HL-60/S4 treated with retinoic acid at 250 ng/mL for 4 days and 3 days (cell line): ENCODE results near the gene SLC26A8.

Experiments used
- in situ Hi-C: fragments of 300-500 bp; cut with MboI; formaldehyde crosslinking; loops from 2 replicates; pipeline ENCODE4 v1.7.0; 2022; ENCODE audit warnings: low sequenced_read_pairs

SLC26A8 gene, protein sequence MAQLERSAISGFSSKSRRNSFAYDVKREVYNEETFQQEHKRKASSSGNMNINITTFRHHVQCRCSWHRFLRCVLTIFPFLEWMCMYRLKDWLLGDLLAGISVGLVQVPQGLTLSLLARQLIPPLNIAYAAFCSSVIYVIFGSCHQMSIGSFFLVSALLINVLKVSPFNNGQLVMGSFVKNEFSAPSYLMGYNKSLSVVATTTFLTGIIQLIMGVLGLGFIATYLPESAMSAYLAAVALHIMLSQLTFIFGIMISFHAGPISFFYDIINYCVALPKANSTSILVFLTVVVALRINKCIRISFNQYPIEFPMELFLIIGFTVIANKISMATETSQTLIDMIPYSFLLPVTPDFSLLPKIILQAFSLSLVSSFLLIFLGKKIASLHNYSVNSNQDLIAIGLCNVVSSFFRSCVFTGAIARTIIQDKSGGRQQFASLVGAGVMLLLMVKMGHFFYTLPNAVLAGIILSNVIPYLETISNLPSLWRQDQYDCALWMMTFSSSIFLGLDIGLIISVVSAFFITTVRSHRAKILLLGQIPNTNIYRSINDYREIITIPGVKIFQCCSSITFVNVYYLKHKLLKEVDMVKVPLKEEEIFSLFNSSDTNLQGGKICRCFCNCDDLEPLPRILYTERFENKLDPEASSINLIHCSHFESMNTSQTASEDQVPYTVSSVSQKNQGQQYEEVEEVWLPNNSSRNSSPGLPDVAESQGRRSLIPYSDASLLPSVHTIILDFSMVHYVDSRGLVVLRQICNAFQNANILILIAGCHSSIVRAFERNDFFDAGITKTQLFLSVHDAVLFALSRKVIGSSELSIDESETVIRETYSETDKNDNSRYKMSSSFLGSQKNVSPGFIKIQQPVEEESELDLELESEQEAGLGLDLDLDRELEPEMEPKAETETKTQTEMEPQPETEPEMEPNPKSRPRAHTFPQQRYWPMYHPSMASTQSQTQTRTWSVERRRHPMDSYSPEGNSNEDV

DNA sequence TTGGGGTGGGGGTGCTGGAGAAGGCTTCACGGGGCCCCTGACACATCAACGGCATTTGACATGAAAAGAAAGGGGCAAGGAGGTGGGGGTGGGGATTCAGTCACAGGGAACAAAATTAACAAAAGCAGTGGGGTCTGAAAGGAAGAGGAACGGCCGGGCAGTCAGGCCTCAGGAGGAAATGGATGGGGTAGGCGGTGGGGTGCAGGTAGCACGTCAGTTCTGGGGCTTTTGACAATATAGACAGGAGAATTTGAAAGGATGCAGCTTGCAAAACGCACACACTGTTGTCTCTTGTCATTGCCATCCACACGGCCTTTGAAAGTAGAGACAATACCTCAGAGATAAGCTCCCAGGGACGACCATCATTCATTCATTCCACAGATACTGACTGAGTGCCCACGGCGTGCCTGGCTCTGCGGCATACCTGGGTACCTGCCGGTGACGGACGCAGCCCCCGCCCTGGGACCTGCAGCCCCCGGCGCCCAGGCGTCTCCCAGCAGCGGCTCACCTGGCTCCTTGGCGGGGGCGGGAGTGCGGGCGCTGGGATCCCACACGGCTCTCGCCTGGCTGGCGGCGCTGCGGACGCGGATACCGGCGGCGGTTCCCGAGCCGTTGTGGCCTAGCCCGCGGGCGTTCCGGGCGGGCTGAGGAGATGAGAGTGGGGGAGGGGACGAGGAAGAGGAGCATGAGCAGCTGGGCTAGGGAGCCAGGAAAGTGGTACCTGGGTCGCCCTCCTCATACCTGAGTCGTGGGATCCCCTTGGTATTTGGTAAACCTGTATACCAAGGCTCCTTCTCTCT lies at the start of gene SLC26A8:
Gene SLC26A8, minus strand, starts transcription at position 646 of the 800 bp plus-strand sequence. CDS start 4,934 bp downstream, outside the sequence.
- in situ Hi-C loops: no loop called here

DNA sequence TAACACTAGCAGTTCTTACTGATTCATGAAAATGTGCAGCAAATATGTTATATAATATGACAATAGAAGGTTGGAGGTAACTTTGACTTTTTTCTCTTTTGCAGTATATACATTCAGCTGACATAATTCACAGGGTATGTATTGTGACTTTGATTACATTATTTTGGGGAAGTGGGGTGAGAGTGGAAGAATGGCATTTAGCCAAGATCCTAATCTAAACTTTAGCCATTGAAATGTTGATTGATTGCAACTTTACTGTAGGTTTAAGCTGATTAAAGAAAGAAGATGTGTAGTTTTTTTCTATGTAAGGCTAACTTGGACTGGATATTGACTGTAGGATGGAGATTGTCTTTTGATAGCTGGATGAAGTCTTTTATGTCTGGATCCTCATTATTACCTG lies 49.1 kb upstream of the SLC26A8 start:
- in situ Hi-C loops: no loop called here

DNA sequence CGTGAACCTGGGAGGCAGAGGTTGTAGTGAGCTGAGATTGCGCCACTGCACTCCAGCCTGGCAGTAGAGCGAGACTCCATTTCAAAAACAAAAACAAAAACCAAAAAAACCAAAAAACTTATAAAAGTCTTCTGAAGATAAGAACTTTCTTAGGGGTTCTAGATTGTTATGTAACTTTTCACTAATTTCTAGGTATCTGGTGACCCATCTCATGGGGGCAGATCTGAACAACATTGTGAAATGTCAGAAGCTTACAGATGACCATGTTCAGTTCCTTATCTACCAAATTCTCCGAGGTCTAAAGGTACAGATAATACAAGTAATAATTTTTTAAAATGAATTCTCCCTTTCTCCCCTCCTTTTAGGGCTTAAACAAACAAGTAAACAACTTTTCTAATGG lies 48.2 kb upstream of the SLC26A8 start:
- in situ Hi-C loops: no loop called here

DNA sequence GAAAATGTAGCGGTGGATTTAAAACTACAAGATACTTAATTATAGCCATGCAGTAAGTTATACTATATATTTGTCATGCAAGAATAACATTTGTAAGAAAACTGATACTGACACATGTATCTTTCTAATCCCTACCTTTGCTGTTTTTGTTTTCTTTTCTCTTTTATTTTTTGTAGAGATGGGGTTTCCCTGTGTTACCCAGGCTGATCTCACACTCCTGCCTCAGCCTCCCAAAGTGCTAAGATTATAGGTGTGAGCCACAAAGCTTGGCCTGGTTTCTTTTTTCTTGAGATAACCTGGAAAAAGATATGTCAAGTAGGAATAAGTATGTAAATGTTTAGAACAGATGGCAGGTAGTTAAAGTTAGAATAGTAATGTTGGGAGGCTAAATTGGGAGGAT lies 47.3 kb upstream of the SLC26A8 start:
- in situ Hi-C loops: no loop called here

DNA sequence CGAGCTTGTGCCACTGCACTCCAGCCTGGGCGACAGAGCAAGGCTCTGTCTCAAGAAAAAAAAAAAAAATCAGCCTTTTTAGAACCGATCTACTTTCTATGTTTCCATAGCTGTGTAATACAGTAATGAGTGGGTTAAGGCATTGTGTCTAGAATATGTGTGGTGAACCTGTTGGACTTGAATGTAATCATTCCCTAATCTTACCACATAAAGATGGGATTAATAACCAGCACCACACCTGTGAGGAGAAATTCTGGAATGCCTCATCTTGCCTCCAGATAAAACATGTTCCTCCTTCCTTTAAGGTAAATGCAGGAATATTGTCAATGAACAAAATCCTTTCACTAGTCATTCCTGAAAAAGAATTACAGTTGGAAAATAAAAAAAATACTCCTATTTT lies 46.8 kb upstream of the SLC26A8 start:
- in situ Hi-C loops: no loop called here

DNA sequence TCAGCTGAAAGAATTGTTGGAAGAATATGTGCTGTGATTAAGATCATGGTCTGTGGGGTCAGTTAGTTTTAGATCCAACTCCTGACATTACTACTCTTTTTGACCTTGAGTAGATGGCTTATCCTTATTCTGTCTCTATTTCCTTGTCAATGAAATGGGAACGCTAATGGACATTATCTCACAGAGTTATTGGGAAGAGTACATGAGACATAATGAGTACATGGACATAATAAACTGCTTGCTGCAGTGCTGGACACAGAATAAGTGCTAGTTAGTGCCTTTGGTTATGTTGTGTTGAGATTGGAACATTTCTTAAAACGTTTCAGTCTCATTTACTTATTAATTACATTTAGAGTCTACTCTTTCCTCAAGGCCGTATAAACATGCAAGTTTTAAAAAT lies 45.8 kb upstream of the SLC26A8 start:
- in situ Hi-C loops: no loop called here

DNA sequence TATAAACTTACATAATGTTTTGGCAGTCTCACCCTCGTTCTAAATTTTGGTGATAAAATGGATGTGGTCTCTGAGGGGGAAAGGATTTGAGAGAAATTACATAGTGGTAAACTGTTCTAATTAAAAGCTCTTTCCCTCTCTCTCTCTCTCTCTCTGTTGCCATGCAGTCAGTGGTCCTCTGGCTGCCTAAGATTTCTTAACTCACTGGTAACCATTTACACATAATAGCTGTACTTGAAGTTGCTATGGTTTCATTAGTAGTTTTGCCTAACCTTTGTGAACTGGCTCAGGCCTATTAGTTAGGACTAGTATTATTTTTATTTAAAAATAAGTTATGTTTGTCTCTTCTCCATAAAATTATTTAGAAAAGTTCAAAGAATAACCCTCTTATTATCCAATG lies 45.1 kb upstream of the SLC26A8 start:
- in situ Hi-C loops: no loop called here

DNA sequence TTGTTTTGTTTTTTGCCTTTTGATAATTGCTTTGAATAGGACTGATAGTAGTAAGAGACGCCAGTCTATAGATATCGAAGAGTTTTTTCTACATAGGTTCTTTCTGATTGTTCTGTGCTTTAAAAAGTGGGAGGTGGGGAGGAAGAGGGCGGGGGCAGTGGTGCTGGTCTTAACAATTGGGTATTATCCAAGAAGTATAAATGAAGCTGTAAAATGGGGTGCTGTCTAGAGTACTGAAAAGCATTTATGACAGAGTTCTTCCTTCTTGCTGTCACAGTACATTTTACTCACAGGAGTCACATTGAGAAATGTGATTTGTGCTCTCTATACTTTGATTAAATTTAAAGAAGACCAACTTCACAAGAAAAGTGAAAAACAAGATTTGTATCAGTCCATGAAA lies 44.1 kb upstream of the SLC26A8 start:
- in situ Hi-C loops: no loop called here

DNA sequence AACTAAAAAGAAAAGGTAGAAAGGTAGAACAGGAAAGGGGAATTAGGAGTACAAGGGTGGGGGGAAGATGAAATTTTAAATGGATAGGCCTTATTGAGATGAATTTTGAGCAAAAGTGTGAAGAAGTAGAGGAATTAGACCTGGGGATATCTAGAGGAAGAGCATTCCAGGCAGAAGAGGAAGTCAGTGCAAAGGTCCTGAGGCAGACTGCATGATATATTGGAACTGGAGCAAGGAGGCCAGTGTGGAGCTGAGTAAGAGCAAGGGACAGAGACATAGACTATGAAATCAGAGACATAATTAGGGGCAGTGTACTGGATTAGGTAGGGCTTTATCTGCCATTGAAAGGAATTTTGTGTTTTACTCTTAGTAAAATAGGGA lies 43.6 kb upstream of the SLC26A8 start:
- in situ Hi-C loops: no loop called here

DNA sequence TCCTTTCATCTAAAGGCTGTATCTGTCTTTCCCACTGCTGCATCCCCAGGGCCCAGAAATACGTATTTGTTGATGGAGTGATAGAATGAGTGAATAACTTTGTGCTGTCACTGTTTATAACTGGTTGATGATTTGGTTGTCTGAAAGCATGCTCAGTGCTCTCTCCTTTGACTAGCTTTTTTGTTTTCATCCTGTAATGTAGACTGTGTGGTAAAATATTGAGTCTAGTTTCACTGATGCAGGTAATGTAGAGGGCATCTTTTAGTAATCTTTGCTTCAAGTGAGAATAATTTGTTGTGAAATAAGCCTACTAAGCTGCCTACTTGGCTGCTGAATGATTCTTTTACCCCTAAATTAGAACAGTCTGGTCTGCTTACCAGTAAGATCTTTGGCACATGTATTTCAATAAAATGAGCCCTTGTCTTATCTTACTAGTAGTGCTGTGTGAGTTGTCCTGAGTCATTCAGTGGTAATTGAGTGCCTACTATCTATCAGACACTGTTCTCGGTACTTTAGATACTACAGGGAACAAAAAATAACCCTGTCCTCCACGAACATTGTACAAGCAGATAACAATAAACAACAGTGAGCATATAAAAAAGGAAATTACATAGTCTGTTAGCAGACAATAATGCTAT lies 43.1 kb upstream of the SLC26A8 start:
- in situ Hi-C loops: no loop called here

DNA sequence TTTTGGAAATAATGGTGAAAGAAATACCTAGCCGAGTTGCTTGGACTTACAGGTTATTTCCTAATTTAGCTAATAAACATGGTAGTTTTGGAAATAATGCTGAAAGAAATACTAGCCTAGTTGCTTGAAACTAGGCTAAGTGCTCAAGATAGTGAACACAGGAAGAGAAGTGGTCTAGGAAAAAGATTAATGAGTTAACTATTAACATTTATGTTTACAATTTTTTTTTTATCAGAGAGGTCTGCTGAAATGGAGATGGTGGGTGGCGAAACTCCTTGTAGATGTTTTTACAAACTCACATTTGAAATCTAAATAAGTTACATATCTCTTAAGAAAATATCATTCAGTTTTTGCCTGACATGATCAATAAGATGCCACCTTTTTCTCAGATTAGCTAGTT lies 42.4 kb upstream of the SLC26A8 start:
- in situ Hi-C loops: no loop called here

DNA sequence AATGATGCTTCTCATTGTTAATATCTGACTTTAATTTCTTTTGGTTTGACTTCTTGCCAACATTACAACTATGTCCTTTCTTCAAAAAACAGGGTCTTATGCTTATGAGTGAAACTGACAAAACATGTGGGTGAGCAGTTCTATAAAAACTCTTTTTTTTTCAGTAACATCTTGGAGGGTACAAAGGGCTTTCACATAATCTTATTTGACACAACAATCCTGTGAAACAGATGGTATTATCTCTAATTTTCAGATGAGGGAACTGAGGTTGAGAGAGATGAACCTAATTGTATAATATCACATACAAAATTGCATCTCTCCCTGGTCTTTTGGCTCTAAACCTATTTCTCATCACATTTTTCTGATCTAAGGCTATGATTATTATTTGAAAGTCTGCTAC lies 41.5 kb upstream of the SLC26A8 start:
- in situ Hi-C loops: no loop called here

DNA sequence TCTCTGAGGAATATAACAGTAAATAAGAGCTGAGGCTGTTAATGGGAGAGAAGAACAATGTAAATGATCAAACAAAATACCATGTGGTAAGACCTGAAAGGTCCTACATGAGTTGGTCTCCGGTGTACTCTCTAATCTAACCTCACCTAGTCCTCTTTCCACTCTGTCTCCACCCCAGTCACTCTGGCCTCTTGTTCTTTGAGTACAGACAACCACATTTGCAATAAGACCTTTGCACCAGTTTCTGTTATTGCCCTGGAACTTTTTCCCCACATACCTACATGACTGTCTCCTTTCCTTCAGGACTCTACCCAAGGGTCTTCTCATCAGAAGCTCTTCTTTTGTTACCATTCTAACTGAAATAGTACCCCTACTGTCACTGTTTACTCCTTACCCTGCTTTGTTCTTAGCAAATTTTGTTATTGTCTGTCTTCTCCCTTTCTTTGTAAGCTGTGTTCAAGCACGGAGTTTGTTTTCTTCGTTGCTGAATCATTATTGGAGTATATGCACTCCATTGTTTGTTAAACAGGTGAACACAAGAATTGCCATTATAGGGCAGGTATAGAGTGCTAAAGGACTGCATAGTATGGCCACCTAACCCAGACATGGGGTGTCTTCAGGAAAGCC lies 40.4 kb upstream of the SLC26A8 start:
- in situ Hi-C loops: no loop called here

DNA sequence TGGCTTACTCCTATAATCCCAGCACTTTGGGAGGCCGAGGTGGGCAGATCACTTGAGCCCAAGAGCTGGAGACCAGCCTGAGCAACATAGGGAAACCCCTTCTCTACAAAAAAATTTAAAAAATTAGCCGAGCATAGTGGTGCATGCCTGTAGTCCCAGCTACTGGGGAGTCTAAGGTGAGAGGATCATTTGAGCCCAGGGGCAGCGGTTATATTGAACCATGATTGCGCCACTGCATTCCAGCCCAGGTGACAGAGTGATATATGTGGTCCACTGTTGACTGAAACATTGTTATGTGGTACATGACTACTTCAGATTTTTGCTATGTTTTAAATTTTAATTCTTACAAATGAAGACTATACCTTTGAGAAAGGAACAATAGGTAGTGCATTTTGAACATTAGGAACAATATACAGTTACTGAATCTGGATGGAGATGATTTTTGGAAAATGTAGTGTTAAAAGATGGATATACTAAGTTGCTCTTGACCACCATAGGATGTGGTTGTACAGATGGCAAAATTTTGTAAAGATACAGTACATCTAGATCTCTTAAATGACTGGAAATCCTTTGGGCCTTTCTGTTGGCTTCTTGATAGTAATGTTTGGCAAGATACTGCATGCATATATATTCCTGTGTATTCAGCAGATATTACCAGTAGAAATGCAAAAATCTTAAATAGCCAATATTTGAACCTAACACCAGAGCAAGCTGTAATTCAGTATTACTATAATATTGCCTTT lies 39.0 kb upstream of the SLC26A8 start:
- in situ Hi-C loops: no loop called here

DNA sequence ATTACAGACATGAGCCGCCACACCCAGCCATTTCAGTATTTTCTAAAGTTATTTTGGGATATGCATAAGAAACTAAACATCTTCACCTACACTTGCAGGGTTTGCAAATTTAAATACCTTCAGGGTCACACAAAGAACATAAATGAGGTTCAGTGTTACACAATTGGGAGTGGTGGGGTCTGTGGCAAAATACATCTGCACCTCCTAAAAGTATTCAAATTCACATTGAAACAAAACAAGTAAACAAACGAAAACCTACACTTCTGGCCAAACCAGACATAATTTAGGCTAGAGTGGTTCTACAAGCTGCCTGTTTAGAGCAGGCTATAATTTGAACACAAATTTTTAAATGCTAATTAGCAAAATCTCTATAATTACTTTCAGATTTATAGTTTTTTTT lies 37.8 kb upstream of the SLC26A8 start:
- in situ Hi-C loops: no loop called here

DNA sequence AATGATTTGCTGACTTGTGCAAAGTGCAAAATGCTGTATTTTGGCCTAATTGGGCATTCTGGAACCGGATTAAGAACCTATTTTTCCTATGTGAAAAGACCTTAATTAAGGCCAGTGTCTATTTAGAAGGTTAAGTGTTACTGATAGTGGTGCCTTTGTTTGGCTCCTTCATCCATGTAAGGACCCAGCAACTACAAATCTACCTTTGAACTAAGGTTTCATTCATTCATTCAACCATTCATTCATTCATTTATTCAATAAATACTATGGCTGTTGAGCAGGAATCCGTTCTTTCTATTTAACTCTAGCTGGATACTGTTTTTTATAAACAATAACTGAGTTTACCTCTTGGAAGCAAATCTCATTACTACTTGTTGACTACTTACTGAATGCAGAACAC lies 36.8 kb upstream of the SLC26A8 start:
- in situ Hi-C loops: no loop called here

DNA sequence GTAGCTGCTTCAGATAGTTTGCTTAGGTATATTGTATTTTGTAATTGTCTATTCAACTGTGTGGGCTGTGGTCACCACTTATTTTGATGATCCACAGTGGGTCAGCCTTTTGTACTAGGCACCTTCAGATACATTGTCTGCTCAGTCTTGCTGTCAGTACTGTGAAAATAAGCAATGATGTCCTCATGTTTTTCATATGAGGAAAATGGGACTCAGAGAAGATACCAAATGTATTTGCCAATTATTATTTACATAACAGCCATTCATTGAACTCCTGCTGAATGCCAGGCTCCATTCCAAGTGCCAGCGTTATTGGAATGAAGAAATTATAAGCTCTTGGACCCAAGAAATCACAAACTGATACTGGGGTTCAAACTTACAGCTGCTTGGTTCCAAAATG lies 31.7 kb upstream of the SLC26A8 start:
- in situ Hi-C loops: no loop called here

DNA sequence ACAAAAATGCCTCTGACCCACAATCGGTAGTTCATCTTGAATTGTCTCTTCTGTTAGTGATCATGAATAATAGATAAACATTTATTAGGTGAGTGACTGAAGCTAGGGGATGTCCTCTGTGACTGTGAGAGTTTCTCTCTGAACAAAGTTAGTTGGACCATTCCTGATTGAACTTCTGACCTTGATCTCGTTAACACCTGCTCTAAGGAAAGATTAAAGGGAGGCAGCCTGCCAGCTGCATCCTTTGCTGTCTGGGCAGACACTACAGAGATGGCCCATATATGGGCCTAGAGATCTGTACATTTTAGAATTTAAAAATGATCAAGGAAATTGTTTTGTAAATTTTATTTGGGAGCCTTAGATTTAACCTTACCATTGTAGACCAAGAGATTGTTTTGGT lies 30.5 kb upstream of the SLC26A8 start:
- in situ Hi-C loops: no loop called here

DNA sequence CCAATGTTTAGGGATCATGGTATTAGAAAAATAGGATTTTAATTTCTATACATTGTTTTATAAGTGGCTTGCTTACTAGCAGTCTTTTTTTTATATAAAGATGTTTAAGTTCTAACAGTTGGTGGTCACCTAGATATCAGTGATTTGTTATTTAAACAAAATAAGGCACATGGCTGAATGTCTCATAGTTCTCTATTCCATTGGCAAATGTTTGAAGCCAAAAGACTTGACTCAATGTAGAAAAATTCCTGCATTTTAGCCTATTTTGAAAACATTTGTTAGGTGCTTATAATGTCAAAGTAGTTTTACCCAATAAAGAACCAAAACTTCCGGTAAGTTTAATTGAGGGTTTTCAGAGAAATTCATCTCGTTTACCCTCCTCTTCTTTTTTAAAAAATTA lies 30.0 kb upstream of the SLC26A8 start:
- in situ Hi-C loops: no loop called here

DNA sequence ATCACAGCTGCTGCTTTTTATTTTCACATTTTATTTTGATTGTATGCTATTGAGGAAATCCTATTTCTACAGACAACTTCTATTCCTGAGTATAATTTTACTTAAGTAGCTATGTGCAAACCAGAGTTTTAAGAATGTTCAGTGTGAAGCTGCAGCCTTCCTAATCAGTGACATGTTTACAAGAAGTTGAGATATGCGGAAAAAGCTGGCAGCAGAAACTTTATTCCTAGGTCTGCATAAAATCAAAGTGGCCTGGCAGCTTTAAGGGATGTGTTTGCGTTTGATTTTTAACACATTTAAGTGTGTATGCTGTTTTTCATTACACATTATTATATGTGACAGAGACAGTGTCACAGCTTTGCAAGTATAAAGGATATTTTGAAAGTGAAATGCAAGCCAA lies 29.4 kb upstream of the SLC26A8 start:
- in situ Hi-C loops: no loop called here
